ENCODE results near the gene CCBE1.

- TF ChIP-seq EP300 (IDR thresholded peaks at IDR 0.05), result no peak
- no peak for TF ChIP-seq CTCF (IDR thresholded peaks at IDR 0.05)
- no peak for TF ChIP-seq POLR2A (IDR thresholded peaks at IDR 0.05)
- TF ChIP-seq POLR2AphosphoS5 (IDR thresholded peaks at IDR 0.05), result no peak
Measured at GRCh38 chr18:59469463-59470180, 227.6 kb downstream of the CCBE1 start.
